Esophagus squamous epithelium (tissue), 5 donors: ENCODE results near the gene PTPN14. TPM values are rescaled to one million over a fixed set of nuclear protein-coding genes. Genes with fewer than 3 reads are reported as not detected.

Experiments used
- DNase-seq: peaks from one replicate; lab custom pipeline; 2025; lab: John Stamatoyannopoulos, UW
- H3K27ac ChIP-seq, 4 donors: fragments of 200-600 bp; sonication (generic); one replicate each; pipeline ENCODE4 v1.5.1; 2016 to 2019; ENCODE audit warnings: mild to moderate bottlenecking in 1 of 4
- H3K27me3 ChIP-seq, 4 donors: fragments of 200-600 bp; sonication (generic); 1 replicate in 3 of 4; 2 replicates in 1 of 4; pipeline versions ENCODE4 v1.5.1 to v1.6.0; 2017 to 2021; ENCODE audit warnings: antibody characterized with exemption in 1 of 4
- H3K36me3 ChIP-seq, 3 donors: fragments of 200-600 bp; sonication (generic); one replicate each; pipeline ENCODE4 v1.5.1; 2016 to 2019
- H3K4me1 ChIP-seq, 3 donors: fragments of 200-600 bp; sonication (generic); one replicate each; pipeline ENCODE4 v1.5.1; 2017 to 2019
- H3K4me3 ChIP-seq, 4 donors: fragments of 200-600 bp; sonication (generic); 1 replicate in 3 of 4; 2 replicates in 1 of 4; pipeline ENCODE4 v1.5.1; 2016 to 2019; ENCODE audit warnings: mild to moderate bottlenecking in 2 of 4, moderate library complexity in 1 of 4
- H3K9me3 ChIP-seq, 3 donors: fragments of 200-600 bp; sonication (generic); one replicate each; pipeline ENCODE4 v1.5.1; 2016 to 2019
- POLR2A ChIP-seq, 4 donors: fragments of 450-650 bp; IDR thresholded peaks; one replicate each; pipeline ENCODE4 v1.6.1; 2017; ENCODE audit warnings: antibody characterized with exemption in 4 of 4, mild to moderate bottlenecking in 4 of 4, moderate library complexity in 3 of 4
- WGBS, 2 donors: methylation state at CpG; one replicate each; pipeline ENCODE4 v1.1.5; 2018; 5-methylcytosine and 5-hydroxymethylcytosine counted together
- intact Hi-C: fragments of 100-400 bp; cut with DNase I; formaldehyde crosslinking; loops from one replicate; pipeline ENCODE4 v1.15.0; 2022
- total RNA-seq, 4 donors: library from RNA; depleted of rRNA; stranded (reverse); fragments of >200 nt; gene quantifications; one replicate each; pipeline ENCODE4 v1.1.0, GENCODE V29; 2016
- TF ChIP-seq, protein P1 (sequence below), 6 experiments: fragments of 450-650 bp in 4 of 6; fragments of 200-600 bp in 2 of 6; sonication (generic) in 2 of 6; IDR thresholded peaks; one replicate each; pipeline ENCODE4 v1.5.1; 2016 to 2019; ENCODE audit warnings: antibody characterized with exemption in 6 of 6, mild to moderate bottlenecking in 4 of 6, moderate library complexity in 4 of 6
- donor health status: DM: yes; HTN: yes; CAD: no.

PTPN14 gene
- total RNA-seq, 4 donors from 2014 or later = 14.4 to 28.8 (median 15.7) TPM

DNA sequence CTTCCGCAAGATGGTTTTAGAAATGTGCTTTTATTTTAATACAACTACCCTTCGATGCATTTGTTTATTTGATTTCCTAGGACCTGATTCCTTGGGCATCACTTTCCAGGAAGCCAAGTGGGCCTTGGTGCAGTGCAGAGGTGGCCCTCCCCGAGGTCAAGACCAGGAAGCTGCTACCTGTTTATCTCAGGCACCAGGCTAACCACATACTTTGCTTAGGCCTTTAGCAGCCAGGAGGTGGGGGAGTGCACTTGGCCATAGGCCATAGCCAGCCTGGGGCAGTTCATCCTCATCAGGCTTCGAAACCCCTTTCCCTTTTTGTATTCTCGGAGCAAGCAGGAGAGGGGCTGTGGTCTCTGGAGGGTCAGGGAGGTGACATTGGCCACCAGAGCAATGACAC is 225.0 kb downstream of the PTPN14 start:
- intact Hi-C loops = loop anchor here (5.0 kb wide), 1 partner anchor 64 kb away; no protein-coding TSS in a partner anchor
- H3K27ac ChIP-seq = no peak overlapping the region

DNA sequence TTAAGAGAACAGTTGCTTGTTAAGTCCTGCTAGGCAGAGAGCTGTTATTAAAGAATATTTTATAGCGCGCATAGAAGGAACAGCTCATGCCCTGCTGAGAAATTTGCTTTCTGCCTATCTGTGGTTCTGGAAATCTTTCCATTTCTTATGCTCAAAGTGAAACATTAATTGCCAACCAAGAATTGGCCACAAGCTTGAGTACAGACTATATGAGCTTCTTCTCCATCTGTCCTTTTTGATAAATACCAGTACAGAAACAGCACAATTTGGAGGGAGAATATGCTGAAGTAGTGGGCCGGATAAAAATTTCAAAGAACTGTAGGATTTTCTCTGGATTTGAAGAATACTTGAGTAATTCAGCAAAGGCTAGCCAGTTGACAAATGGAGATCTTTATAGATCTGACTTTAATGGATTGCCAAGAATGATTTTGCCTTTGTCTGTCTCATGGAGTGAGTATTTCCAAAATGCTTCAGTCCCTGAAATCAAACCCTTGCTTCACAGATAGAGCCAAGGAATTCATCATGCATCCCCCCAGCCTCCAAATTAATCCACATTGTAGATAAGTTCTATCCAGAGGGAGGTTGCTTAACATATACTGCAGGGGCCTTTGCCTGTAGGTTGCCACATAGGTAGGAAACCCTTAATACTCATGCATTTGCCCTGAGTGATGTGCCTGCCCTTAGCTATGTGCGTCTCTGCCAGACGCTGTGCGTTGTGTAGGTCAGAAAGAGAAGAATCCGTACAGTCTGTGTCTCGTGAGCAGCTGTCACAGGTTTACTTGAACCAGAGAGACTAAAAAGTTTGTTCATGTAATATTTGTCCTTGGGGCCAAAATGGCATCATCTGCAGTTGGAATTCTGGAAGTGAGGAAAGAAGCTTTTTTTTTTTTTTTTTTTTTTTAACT is 226.3 kb downstream of the PTPN14 start:
- DNase-seq = no peak
- Histone ChIP-seq H3K4me3 (no peak overlapping the region), H3K9me3 (no peaks in the 10 kb centered on the region), H3K27ac (no peak overlapping the region), H3K4me1 (peaks cover 4 to 16% (median 10%) of the 10 kb centered on the region in 3 donors), H3K36me3 (peaks cover 0 to 50% (median 0%) of the 10 kb centered on the region in 3 donors), H3K27me3 (no peaks in the 10 kb centered on the region)
- whole genome bisulfite sequencing, 2 donors = 88 to 95% methylated on average over 8 of the region's 8 CpGs
- TF ChIP-seq, protein P1, sequence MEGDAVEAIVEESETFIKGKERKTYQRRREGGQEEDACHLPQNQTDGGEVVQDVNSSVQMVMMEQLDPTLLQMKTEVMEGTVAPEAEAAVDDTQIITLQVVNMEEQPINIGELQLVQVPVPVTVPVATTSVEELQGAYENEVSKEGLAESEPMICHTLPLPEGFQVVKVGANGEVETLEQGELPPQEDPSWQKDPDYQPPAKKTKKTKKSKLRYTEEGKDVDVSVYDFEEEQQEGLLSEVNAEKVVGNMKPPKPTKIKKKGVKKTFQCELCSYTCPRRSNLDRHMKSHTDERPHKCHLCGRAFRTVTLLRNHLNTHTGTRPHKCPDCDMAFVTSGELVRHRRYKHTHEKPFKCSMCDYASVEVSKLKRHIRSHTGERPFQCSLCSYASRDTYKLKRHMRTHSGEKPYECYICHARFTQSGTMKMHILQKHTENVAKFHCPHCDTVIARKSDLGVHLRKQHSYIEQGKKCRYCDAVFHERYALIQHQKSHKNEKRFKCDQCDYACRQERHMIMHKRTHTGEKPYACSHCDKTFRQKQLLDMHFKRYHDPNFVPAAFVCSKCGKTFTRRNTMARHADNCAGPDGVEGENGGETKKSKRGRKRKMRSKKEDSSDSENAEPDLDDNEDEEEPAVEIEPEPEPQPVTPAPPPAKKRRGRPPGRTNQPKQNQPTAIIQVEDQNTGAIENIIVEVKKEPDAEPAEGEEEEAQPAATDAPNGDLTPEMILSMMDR (IDR thresholded peaks at IDR 0.05) = no peak
- no peak for TF ChIP-seq POLR2A (IDR thresholded peaks at IDR 0.05)
- intact Hi-C loops = loop anchor here (5.0 kb wide), 1 partner anchor 63 kb away; no protein-coding TSS in a partner anchor

More for the DNA sequence above, 225.0 kb downstream of the PTPN14 start:
- TF ChIP-seq, protein P1 (IDR thresholded peaks at IDR 0.05) = no peak
- TF ChIP-seq POLR2A (IDR thresholded peaks at IDR 0.05) = no peak
- Histone ChIP-seq H3K4me1 (peaks cover 10 to 29% (median 19%) of the 10 kb centered on the region in 3 donors), H3K36me3 (peaks cover 0 to 43% (median 0%) of the 10 kb centered on the region in 3 donors), H3K27me3 (no peaks in the 10 kb centered on the region), H3K4me3 (no peak overlapping the region), H3K9me3 (no peaks in the 10 kb centered on the region)
- 52 to 73% methylated on average over 3 to 4 of the region's 5 CpGs for WGBS, 2 donors
- no peak for DNase-seq

DNA sequence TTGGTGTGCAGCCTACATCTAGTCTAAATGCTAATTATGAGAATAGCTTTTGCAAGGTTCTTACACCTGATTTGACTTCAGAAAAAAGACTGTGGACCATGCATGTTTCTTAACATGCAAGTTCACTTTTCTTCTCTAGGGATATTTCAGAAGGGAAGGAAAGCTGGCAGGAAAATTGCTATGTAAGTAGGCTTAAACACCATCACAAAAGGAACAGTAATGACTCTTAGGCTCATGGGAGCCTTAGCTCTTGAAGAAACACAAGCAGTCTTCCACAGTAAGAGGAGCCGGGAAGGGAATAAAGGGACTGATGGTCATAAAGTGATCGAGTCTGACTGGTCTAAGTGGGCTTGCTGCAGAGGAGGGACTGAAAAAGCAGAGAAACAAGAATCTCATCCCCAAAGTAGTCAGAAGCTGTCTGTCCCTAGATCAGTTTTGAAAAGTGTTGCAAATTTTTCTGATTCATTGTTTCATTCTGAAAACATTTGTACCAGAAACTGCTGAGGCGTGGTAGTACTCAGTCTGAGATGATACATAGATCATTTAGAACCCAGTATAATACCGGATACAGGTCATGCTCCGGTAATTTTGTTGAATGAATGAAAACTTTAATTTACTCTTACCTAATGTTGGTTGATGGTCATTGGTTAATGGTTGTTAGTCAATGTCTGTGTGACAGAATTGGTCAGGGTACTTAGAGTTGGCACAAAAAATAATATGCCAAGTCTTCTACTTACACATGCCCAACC is 229.5 kb downstream of the PTPN14 start:
- H3K4me1 ChIP-seq = no peaks in the 10 kb centered on the region
- H3K27ac ChIP-seq = no peak overlapping the region
- no peak for DNase-seq
- H3K4me3 ChIP-seq = no peak overlapping the region
- WGBS, 2 donors = 72 to 73% methylated on average over 5 of the region's 5 CpGs
- intact Hi-C loops = no loop called here
- no peaks in the 10 kb centered on the region for H3K9me3 ChIP-seq
- H3K36me3 ChIP-seq = peaks cover 0 to 62% (median 0%) of the 10 kb centered on the region in 3 donors
- H3K27me3 ChIP-seq = no peaks in the 10 kb centered on the region
- TF ChIP-seq, protein P1 (IDR thresholded peaks at IDR 0.05) = no peak
- no peak for TF ChIP-seq POLR2A (IDR thresholded peaks at IDR 0.05)

DNA sequence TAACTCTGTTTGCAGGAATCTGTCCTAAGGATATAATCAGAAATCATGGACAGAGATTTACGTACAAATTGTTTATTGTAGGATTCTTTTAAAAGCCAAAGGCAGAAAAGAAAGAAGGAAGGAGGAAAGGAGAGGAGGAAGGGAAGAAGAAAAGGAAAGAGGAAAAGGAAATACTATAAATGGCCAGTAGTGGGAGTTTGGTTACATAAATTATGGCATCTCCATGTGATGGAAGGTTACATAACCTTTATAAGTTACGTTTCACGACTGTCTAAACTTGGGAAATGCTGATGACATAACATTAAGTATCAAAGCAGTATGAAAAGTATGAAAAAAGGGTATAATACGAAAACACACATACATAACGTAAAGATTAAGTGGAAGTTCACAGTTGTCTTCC is 231.5 kb downstream of the PTPN14 start:
- TF ChIP-seq POLR2A (IDR thresholded peaks at IDR 0.05) = no peak
- TF ChIP-seq, protein P1 (IDR thresholded peaks at IDR 0.05) = peak in 1 of 6 experiments; percentile 27
- intact Hi-C loops = no loop called here
- peaks cover 0 to 63% (median 0%) of the 10 kb centered on the region in 3 donors for H3K36me3 ChIP-seq

More for the DNA sequence above, 231.5 kb downstream of the PTPN14 start:
- H3K9me3 ChIP-seq = no peaks in the 10 kb centered on the region
- no peak for DNase-seq
- H3K4me3 ChIP-seq = no peak overlapping the region
- H3K4me1 ChIP-seq = no peaks in the 10 kb centered on the region
- no peaks in the 10 kb centered on the region for H3K27me3 ChIP-seq
- 79 to 86% methylated on average over 5 of the region's 5 CpGs for WGBS, 2 donors
- no peak overlapping the region for H3K27ac ChIP-seq
